Measurements from ENCODE around the gene MARK1. TPM values are rescaled to one million over a fixed set of nuclear protein-coding genes. Genes with fewer than 3 reads are reported as not detected.

MARK1 gene
- total and polyA plus RNA-seq, 2 of the 13 experiments (the other 11 are each of a cell fraction or from before 2014, with no cell fraction given): not detected

DNA sequence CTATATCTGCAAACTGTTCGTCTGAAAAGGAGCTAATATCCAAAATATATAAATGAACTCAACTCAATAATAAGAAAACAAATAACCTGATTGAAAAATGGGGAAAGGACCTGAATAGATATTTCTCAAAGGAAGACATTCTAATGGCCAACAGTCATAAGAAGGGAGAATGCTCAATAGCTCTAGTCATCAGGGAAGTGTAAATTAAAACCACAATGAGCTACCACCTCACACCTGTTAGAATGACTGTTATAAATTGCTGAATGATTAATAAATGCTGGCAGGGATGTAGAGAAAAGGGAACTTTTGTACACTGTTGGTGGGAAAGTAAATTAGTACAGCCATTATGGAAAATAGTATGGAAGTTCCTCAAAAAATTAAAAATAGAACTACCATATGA lies 141.1 kb downstream of the MARK1 start (continued):
- no peak for TF ChIP-seq ZNF615 (CRISPR knock-in tag; IDR thresholded peaks at IDR 0.05; ENCODE audit: borderline replicate concordance)
- TF ChIP-seq HOXA5 (CRISPR knock-in tag; IDR thresholded peaks at IDR 0.05): no peak
- TF ChIP-seq ZNF34 (CRISPR knock-in tag; IDR thresholded peaks at IDR 0.05; ENCODE audit: borderline replicate concordance): no peak
- TF ChIP-seq ZNF788 (CRISPR knock-in tag; IDR thresholded peaks at IDR 0.05; ENCODE audit: borderline replicate concordance): no peak
- no peak for TF ChIP-seq HINFP (CRISPR knock-in tag; IDR thresholded peaks at IDR 0.05; ENCODE audit: low read depth)
- TF ChIP-seq TBP (CRISPR knock-in tag; IDR thresholded peaks at IDR 0.05): no peak

DNA sequence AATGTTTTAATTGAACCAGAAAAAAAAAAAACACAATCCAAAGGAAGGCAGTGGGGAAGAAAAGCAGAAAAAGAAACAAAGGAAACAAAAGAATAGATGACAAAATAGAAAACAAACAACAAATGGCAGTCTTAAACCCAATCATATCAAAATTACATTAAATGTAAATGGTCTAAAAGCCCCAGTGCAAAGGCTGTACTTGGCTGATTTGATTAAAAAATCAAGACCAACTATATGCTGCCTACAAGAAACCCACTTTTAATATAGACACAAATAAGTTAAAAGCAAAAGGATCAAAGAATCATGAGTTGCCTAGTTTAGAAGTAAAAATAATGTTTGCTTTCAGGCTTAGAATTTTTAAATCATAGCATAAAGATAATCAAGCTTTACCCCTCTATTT lies 142.4 kb downstream of the MARK1 start:
- no TSS peak for BruUV-seq (replicated peaks)
- in situ Hi-C loops (cut with HindIII; ENCODE audit: extremely low pct_ligation_motif_present, low pct_unique_long_range_greater_than_20kb) (no loop called here), intact Hi-C loops (cut with micrococcal nuclease; ENCODE audit: unreplicated experiment) (no loop called here)
- no peaks in the 10 kb centered on the region for H3K79me2 ChIP-seq (ENCODE audit: insufficient read depth, low read length)
- H3K27ac ChIP-seq (ENCODE audit: extremely low read length, insufficient read depth, low read length): no peak overlapping the region
- ATAC-seq (no peak), DNase-seq (ENCODE audit: low spot score) (no peak), FAIRE-seq (no peak)
- no peaks in the 10 kb centered on the region for H4K20me1 ChIP-seq (ENCODE audit: insufficient read depth, low read length)
- CTCF ChIA-PET (ENCODE audit: low intra/inter-chr PET ratio, low total read pairs): no interaction called here
- H3K36me3 ChIP-seq (replicated peaks in 1 of 2; ENCODE audit: control insufficient read depth in 1 of 2, insufficient read depth in 2 of 2, low read length in 2 of 2): no peaks in the 10 kb centered on the region
- H3K9me3 ChIP-seq (ENCODE audit: low read length): no peaks in the 10 kb centered on the region
- POLR2A ChIA-PET: no interaction called here
- no peaks in the 10 kb centered on the region for H3K4me1 ChIP-seq (ENCODE audit: insufficient read depth, low read length)
- H3K4me3 ChIP-seq (replicated peaks in 1 of 3; ENCODE audit: insufficient read depth in 1 of 3, low read depth in 2 of 3, low read length in 3 of 3): no peak overlapping the region
- H3K4me2 ChIP-seq (ENCODE audit: low read depth, low read length): no peak overlapping the region
- no peak overlapping the region for H3K9ac ChIP-seq (ENCODE audit: insufficient read depth, low read depth, low read length)
- no peaks in the 10 kb centered on the region; a peak in 1 of 5 replicates for H3K27me3 ChIP-seq (ENCODE audit: control insufficient read depth in 1 of 2, insufficient read depth in 2 of 2, low read length in 2 of 2)
- H2AFZ ChIP-seq (ENCODE audit: low read length): no peak overlapping the region
- TF ChIP-seq ZFP36L2 (CRISPR knock-in tag; IDR thresholded peaks at IDR 0.05) (no peak), CHCHD3 (CRISPR knock-in tag; IDR thresholded peaks at IDR 0.05) (no peak), ZSCAN25 (CRISPR knock-in tag; IDR thresholded peaks at IDR 0.05) (no peak), MTF2 (CRISPR knock-in tag; IDR thresholded peaks at IDR 0.05; ENCODE audit: borderline replicate concordance) (no peak), POGZ (CRISPR knock-in tag; IDR thresholded peaks at IDR 0.05) (no peak), RARA (CRISPR knock-in tag; IDR thresholded peaks at IDR 0.05) (no peak), ZNF20 (CRISPR knock-in tag; IDR thresholded peaks at IDR 0.05) (no peak), SRSF9 (IDR thresholded peaks at IDR 0.05; ENCODE audit: borderline replicate concordance, insufficient read depth, low read depth, low read length, poor library complexity, severe bottlenecking) (no peak), DMTF1 (CRISPR knock-in tag; IDR thresholded peaks at IDR 0.05) (no peak)
